K562 (cell line): ENCODE measurements around the gene MTNR1B. TPM values are rescaled to one million over a fixed set of nuclear protein-coding genes. Genes with fewer than 3 reads are reported as not detected.

Experiments
- ATAC-seq: fragments of 200-7000 bp; cut with Tn5 transposase; 3 replicates; pipeline ENCODE4 v1.9.1; 2020; ENCODE audit warnings: moderate library complexity
- BruUV-seq: library from RNA; stranded (reverse); fragments of 400-500 nt; replicated peaks from 2 replicates; lab custom pipeline; 2021; lab: Mats Ljungman, UMichigan
- CTCF ChIA-PET: fragments of 300-600 bp; formaldehyde crosslinking; extraction: SDS; loops from one replicate; lab custom pipeline; 2021; ENCODE audit warnings: low intra/inter-chr PET ratio; lab: Yijun Ruan, JAX
- POLR2A ChIA-PET: fragments of 300-600, 350-650 bp; sonication (Branson Sonifier 250); formaldehyde crosslinking; extraction: SDS; loops from one replicate; lab custom pipeline; 2021; ENCODE audit warnings: antibody characterized with exemption, inconsistent platforms; lab: Yijun Ruan, JAX
- DNase-seq, 4 experiments: peaks; one replicate each; pipeline versions ENCODE4 v3.0.0 to v3.0.0-alpha.2; 2011 to 2018; ENCODE audit warnings: low spot score in 3 of 4, mixed read lengths in 3 of 4; ENCODE audit errors: extremely low read depth in 1 of 4
- FAIRE-seq: peaks from 2 replicates; lab custom pipeline; 2011; peaks lifted over from hg19 to GRCh38; lab: Jason Lieb, UNC
- H2AFZ ChIP-seq: 2 replicates; pipeline ENCODE4 v1.6.0; 2011; ENCODE audit warnings: low read depth, low read length, control low read depth, inconsistent platforms
- H3K27ac ChIP-seq: fragments of 200-600 bp; 3 replicates; pipeline ENCODE4 v1.8.0; 2011; ENCODE audit warnings: low read depth, mild to moderate bottlenecking, control low read depth, inconsistent platforms, low read length, moderate library complexity, mixed read lengths; ENCODE audit errors: extremely low read depth
- H3K27me3 ChIP-seq, 2 experiments: fragments of 300-600 bp in 1 of 2; 2 replicates in 1 of 2; 3 replicates in 1 of 2; pipeline versions ENCODE4 v1.6.0 to v1.8.0; 2011; ENCODE audit warnings: inconsistent platforms in 2 of 2, low read length in 2 of 2, mild to moderate bottlenecking in 1 of 2, mixed read lengths in 1 of 2, moderate library complexity in 1 of 2; ENCODE audit not compliant: control insufficient read depth in 2 of 2, insufficient read depth in 2 of 2
- H3K36me3 ChIP-seq: fragments of 300-600 bp; 3 replicates; pipeline ENCODE4 v1.8.0; 2011; ENCODE audit warnings: mild to moderate bottlenecking, low read length, inconsistent platforms; ENCODE audit not compliant: control insufficient read depth, insufficient read depth
- H3K4me1 ChIP-seq, 2 experiments: fragments of 200-600 bp in 1 of 2; replicated peaks in 1 of 2; 2 replicates in 1 of 2; 3 replicates in 1 of 2; pipeline versions ENCODE4 v1.5.1 to v1.8.0; 2011; ENCODE audit warnings: inconsistent platforms in 2 of 2, low read length in 2 of 2, mild to moderate bottlenecking in 1 of 2, mixed read lengths in 1 of 2, moderate library complexity in 1 of 2; ENCODE audit not compliant: control insufficient read depth in 2 of 2, insufficient read depth in 2 of 2
- H3K4me2 ChIP-seq: 2 replicates; pipeline ENCODE4 v1.6.1; 2011; ENCODE audit warnings: low read length, control low read depth, inconsistent platforms, mixed read lengths; ENCODE audit not compliant: insufficient read depth
- H3K4me3 ChIP-seq: fragments of 200-600 bp; sonication (generic), shearing (Covaris generic); 2 replicates; pipeline ENCODE4 v1.5.1; 2016; ENCODE audit warnings: control low read depth, inconsistent platforms
- H3K79me2 ChIP-seq: fragments of 200-600 bp; 3 replicates; pipeline ENCODE4 v1.8.0; 2011; ENCODE audit warnings: low read length, inconsistent platforms; ENCODE audit not compliant: control insufficient read depth, insufficient read depth
- H3K9ac ChIP-seq, 2 experiments: 2 replicates each; pipeline versions ENCODE4 v1.6.0 to v1.6.1; 2011; ENCODE audit warnings: low read depth in 2 of 2, low read length in 2 of 2, control low read depth in 1 of 2, inconsistent platforms in 1 of 2, mild to moderate bottlenecking in 1 of 2, mixed read lengths in 1 of 2; ENCODE audit not compliant: insufficient read depth in 1 of 2
- H3K9me1 ChIP-seq: one replicate; pipeline ENCODE4 v1.6.0; 2011; ENCODE audit warnings: inconsistent platforms, mild to moderate bottlenecking, low read length, moderate library complexity; ENCODE audit not compliant: control insufficient read depth, insufficient read depth
- H3K9me3 ChIP-seq: replicated peaks from 2 replicates; pipeline ENCODE4 v1.5.1; 2011; ENCODE audit warnings: low read depth, low read length, inconsistent platforms; ENCODE audit not compliant: control insufficient read depth, insufficient read depth
- H4K20me1 ChIP-seq: replicated peaks from 2 replicates; pipeline ENCODE4 v1.6.1; 2011; ENCODE audit warnings: low read length, inconsistent platforms, mixed read lengths; ENCODE audit not compliant: control insufficient read depth, insufficient read depth
- ARID3A ChIP-seq: IDR thresholded peaks from 2 replicates; pipeline ENCODE4 v1.6.1; 2012; ENCODE audit warnings: low read depth, low read length, improper control_type of control experiment, borderline replicate concordance
- CBX3 ChIP-seq, 2 experiments: IDR thresholded peaks; 1 replicate in 1 of 2; 2 replicates in 1 of 2; pipeline ENCODE4 v1.6.1; 2012; ENCODE audit warnings: inconsistent platforms in 2 of 2, low read length in 2 of 2, borderline replicate concordance in 1 of 2, control low read depth in 1 of 2
- CHCHD3 ChIP-seq: fragments of 250-450 bp; sonication (Bioruptor Pico); IDR thresholded peaks from 2 replicates; pipeline ENCODE4 v2.1.2; 2022; ENCODE audit warnings: mild to moderate bottlenecking
- FOXO4 ChIP-seq: fragments of 450-650 bp; formaldehyde crosslinking; IDR thresholded peaks from 2 replicates; pipeline ENCODE4 v1.4.0; 2020; ENCODE audit warnings: mild to moderate bottlenecking, moderate library complexity
- GTF2B ChIP-seq: IDR thresholded peaks from 2 replicates; pipeline ENCODE4 v1.6.1; 2011; ENCODE audit not compliant: insufficient read length; ENCODE audit errors: extremely low read depth
- KAT8 ChIP-seq: fragments of 450-650 bp; IDR thresholded peaks from 2 replicates; pipeline ENCODE4 v1.6.1; 2016; ENCODE audit warnings: low read depth, mild to moderate bottlenecking
- MIER1 ChIP-seq: fragments of 450-650 bp; IDR thresholded peaks from 2 replicates; pipeline ENCODE4 v1.6.1; 2016; ENCODE audit warnings: antibody characterized with exemption, mild to moderate bottlenecking, low read depth
- NCOA1 ChIP-seq: fragments of 450-650 bp; IDR thresholded peaks from 2 replicates; pipeline ENCODE4 v1.6.1; 2016; ENCODE audit warnings: low read depth
- PATZ1 ChIP-seq: fragments of 250-450 bp; sonication (Bioruptor Pico); IDR thresholded peaks from 2 replicates; pipeline ENCODE4 v1.5.0; 2020; ENCODE audit warnings: mild to moderate bottlenecking, borderline replicate concordance
- PCBP1 ChIP-seq: fragments of 200-400 bp; formaldehyde crosslinking; IDR thresholded peaks from 2 replicates; pipeline ENCODE4 v1.6.1; 2018; ENCODE audit warnings: mild to moderate bottlenecking, low read depth, low read length; ENCODE audit not compliant: poor library complexity, severe bottlenecking
- RB1 ChIP-seq: fragments of 450-650 bp; IDR thresholded peaks from 2 replicates; pipeline ENCODE4 v1.6.1; 2017; ENCODE audit warnings: low read depth, mild to moderate bottlenecking
- SIN3A ChIP-seq, 2 experiments: fragments of 150-350 bp in 1 of 2; IDR thresholded peaks; 2 replicates each; pipeline ENCODE4 v1.6.1; 2011 to 2016; ENCODE audit warnings: borderline replicate concordance in 2 of 2, low read depth in 2 of 2, low read length in 2 of 2, mild to moderate bottlenecking in 2 of 2, moderate library complexity in 2 of 2; ENCODE audit not compliant: control insufficient read depth in 1 of 2
- U2AF1 ChIP-seq: fragments of 200-400 bp; formaldehyde crosslinking; optimal IDR thresholded peaks from 2 replicates; pipeline ENCODE3; 2017; ENCODE audit warnings: mild to moderate bottlenecking, low read depth, low read length, moderate library complexity
- ZNF124 ChIP-seq: sonication (generic); formaldehyde crosslinking; IDR thresholded peaks from 2 replicates; pipeline ENCODE4 v1.8.1; 2022; ENCODE audit warnings: missing genetic modification reagents
- ZNF347 ChIP-seq: fragments of 450-650 bp; formaldehyde crosslinking; IDR thresholded peaks from 2 replicates; pipeline ENCODE4 v1.4.0; 2020; ENCODE audit warnings: low read depth, mild to moderate bottlenecking, moderate library complexity
- ZNF444 ChIP-seq: fragments of 250-450 bp; sonication (Bioruptor Pico); IDR thresholded peaks from 2 replicates; pipeline ENCODE4 v1.4.0; 2020; ENCODE audit warnings: mild to moderate bottlenecking, moderate library complexity
- WGBS: fragments of 100-300 bp; shearing (Covaris generic); methylation state at CpG from one replicate; pipeline ENCODE4 v1.1.6; 2016; ENCODE audit warnings: low coverage, mixed read lengths; ENCODE audit not compliant: insufficient coverage; ENCODE audit errors: missing lambda C conversion rate; 5-methylcytosine and 5-hydroxymethylcytosine counted together
- in situ Hi-C: fragments of 300-500 bp; cut with MboI; formaldehyde crosslinking; loops from 4 replicates; pipeline ENCODE4 v1.15.0; 2018; ENCODE audit warnings: inconsistent platforms, mixed read lengths
- intact Hi-C: fragments of 100-400 bp; cut with micrococcal nuclease; formaldehyde crosslinking; loops from 2 replicates; pipeline ENCODE4 v1.14.2; 2022
- polyA plus RNA-seq, 8 experiments: library from polyadenylated mRNA; depleted of rRNA in 4 of 8; stranded (reverse) in 5 of 8; unstranded in 3 of 8; fragments of >200 nt; fragmentation: Nextera tagmentation in 2 of 8; fragmentation: Illumina TruSeq in 1 of 8; extraction: Ambion mirVana in 2 of 8; extraction: Trizol in 1 of 8; gene quantifications; 2 replicates each; pipeline versions ENCODE4 v1.2.1 to v1.2.3, GENCODE V29; 2011 to 2014; ENCODE audit warnings: inconsistent platforms in 1 of 8, missing spikeins in 1 of 8
- total RNA-seq, 7 experiments: library from RNA; depleted of rRNA in 6 of 7; stranded (reverse); fragments of >200 nt in 6 of 7; fragmentation: Illumina TruSeq in 2 of 7; extraction: Trizol in 2 of 7; gene quantifications; 2 replicates each; pipeline versions ENCODE4 v1.2.1 to v1.2.3, GENCODE V29; 2011 to 2021; ENCODE audit warnings: low replicate concordance in 1 of 7

Gene MTNR1B
- total and polyA plus RNA-seq, 9 of the 15 experiments (the other 6 are each of a cell fraction or from before 2014, with no cell fraction given): not detected

GRCh38 chr11:92977401-92977800 lies 8.0 kb downstream of the MTNR1B start:
- no peak overlapping the region for H3K9ac ChIP-seq
- no peak for TF ChIP-seq ARID3A
- TF ChIP-seq KAT8: no peak
- no peak for TF ChIP-seq FOXO4
- no peak for TF ChIP-seq PATZ1 (CRISPR knock-in tag)
- TF ChIP-seq SIN3A (IDR thresholded peaks at IDR 0.05; ENCODE audit: borderline replicate concordance in 2 of 2, control insufficient read depth in 1 of 2, low read depth in 2 of 2, low read length in 2 of 2): no peak
- no peak for TF ChIP-seq ZNF124 (CRISPR knock-in tag)
- no peak for TF ChIP-seq ZNF347
- TF ChIP-seq MIER1: no peak
- TF ChIP-seq U2AF1: no peak
- TF ChIP-seq CHCHD3 (CRISPR knock-in tag): no peak
- TF ChIP-seq PCBP1: no peak
- TF ChIP-seq CBX3 (IDR thresholded peaks at IDR 0.05; ENCODE audit: borderline replicate concordance in 1 of 2, low read length in 2 of 2): no peak
- TF ChIP-seq NCOA1: no peak
- TF ChIP-seq ZNF444: no peak
- TF ChIP-seq GTF2B: no peak
- TF ChIP-seq RB1: no peak
- H3K79me2 ChIP-seq: no peaks in the 10 kb centered on the region
- DNase-seq (no peak), ATAC-seq (no peak), FAIRE-seq (no peak)
- no peak overlapping the region for H3K4me3 ChIP-seq
- no TSS peak for BruUV-seq
- H3K27me3 ChIP-seq: peaks cover 0 to 8% of the 10 kb centered on the region in 2 experiments; a peak in 3 of 5 replicates
- intact Hi-C loops: no loop called here
- no peak overlapping the region for H2AFZ ChIP-seq
- no peaks in the 10 kb centered on the region for H3K9me3 ChIP-seq
- no peaks in the 10 kb centered on the region for H3K9me1 ChIP-seq
- H3K4me1 ChIP-seq: no peaks in the 10 kb centered on the region; a peak in 2 of 5 replicates
- WGBS: 4% methylated on average over 2 of the region's 2 CpGs
- POLR2A ChIA-PET: no interaction called here
- no peaks in the 10 kb centered on the region for H3K36me3 ChIP-seq
- H4K20me1 ChIP-seq: no peaks in the 10 kb centered on the region
- CTCF ChIA-PET: no interaction called here
- no peak overlapping the region for H3K27ac ChIP-seq
- no peak overlapping the region for H3K4me2 ChIP-seq
- in situ Hi-C loops: no loop called here
